ENCODE results near the gene ATE1.
"Not testable (repeated sequence)": the region's sequence is repeated elsewhere in the genome, so short reads cannot be mapped to it uniquely, and the experiment has no call there.

ATE1 gene

DNA sequence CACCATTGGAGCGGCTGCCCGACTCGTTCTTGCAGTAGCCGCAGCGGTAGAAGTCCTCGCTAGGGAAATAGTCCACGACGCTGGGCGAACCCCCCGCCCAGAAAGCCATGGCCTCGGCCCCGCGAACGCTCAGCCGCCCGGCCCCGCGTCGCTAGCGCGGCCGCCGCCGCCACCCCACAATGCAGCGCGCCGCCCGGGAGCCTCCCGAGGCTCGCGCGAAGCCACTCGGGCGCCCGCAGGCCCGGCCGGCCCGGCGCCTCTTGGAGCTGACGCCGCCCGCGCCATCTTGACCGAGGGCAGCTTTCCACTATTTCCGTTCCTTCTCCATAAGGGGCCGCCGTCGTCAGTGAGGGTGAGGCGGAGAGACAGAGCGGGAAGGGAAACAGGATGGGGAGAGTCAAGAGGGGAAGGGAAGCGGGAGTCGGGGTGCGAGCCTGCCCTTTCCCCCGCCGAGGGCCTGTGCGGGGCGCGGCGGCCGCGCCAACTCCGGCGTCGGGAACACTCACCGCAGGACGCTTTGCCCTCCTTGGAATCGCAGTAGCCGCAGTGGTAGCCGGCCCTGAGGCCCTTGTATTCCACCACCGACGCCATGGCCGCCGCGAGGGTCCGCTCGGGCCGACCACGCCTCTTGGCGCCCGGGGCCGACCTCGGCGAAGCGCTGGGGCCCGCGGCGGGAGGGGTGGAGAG lies at the start of gene ATE1:
ATE1 (minus strand) TSS at position 191 of the 687 bp plus-strand sequence; CDS start at position 109, 82 bp downstream.
- peak; percentile 48 for DNase-seq (ENCODE audit: low read depth, low spot score)

DNA sequence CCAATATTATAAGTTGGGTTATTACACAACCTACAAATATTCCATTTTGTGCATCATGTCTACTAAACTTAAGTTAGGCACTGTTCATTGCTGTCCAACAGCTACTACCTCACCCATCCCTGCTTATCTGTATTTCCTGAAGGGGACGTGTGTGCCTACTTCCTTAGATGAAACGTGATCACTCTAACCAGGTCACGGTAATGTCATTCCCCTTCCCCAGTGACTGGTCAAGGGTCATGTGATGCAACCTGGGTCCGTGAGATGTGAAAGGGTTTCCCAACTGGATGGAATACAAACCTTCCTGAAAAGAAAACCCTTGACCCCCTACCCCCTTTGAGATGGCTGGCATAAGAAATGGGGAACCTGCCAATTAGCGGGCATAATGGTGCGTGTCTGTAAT lies 48.8 kb upstream of the ATE1 start:
- DNase-seq (ENCODE audit: low read depth, low spot score) = no peak

DNA sequence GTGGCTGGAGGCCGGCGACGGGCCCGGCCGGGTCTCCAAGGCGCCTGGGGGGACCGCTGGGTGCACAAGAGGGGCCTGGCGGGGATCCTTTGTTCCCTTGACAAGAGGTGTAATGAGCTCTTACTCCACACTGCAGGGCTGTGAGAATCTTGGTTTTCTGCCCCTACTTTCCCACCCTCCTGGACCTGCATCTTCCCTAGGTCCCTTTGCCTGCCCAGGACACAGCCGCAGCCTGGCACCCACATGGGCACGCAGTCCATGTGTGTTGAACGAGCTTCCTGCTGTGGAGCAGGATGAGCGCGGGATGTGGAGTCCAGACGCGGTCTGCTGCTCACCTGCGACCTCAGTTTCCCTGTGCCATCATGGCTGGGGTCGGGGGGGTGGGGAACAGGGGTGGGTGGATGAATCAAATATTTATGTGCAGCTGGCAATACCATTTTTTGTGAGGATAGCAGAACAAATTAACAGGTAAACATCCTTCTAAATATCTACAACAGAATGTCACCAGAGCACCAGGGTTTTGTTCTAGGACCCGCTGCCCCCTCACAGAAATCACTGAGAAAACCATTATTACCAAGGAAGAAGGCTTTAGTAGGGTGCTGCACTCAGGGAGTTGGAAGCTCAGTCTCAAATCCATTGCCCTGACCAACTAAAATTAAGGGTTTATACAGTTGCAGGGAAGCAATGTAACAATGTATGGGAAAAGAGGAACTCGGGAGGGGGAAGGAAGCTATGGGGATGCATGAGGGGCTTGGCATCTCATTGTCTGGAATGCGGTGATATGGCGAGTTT lies 47.7 kb upstream of the ATE1 start:
- no peak for DNase-seq (ENCODE audit: low read depth, low spot score)

GRCh38 chr10:121974535-121975294 lies 46.9 kb upstream of the ATE1 start, which contains the start of gene NSMCE4A:
Gene NSMCE4A (minus strand): TSS chr10:121975217. CDS start chr10:121975165, 52 bp downstream.
- DNase-seq (ENCODE audit: low read depth, low spot score) = peak; percentile 49

GRCh38 chr10:121974019-121974534 lies 46.2 kb upstream of the ATE1 start:
- DNase-seq (ENCODE audit: low read depth, low spot score) = no peak

DNA sequence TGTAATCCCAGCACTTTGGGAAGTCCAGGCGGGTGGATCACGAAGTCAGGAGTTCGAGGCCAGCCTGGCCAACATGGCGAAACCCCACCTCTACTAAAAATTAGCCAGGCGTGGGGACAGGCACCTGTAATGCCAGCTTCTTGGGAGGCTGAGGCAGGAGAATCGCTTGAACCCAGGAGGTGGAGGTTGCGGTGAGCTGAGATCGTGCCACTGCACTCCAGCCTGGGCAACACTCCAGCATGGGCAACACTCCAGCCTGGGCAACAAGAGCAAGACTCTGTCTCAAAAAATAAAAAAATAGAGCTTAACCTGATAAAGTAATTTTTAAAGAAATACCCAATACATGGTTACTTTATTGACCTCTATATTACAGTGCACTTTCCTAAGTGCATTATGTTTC lies 41.3 kb upstream of the ATE1 start:
- DNase-seq (ENCODE audit: low read depth, low spot score) = not testable (repeated sequence)

DNA sequence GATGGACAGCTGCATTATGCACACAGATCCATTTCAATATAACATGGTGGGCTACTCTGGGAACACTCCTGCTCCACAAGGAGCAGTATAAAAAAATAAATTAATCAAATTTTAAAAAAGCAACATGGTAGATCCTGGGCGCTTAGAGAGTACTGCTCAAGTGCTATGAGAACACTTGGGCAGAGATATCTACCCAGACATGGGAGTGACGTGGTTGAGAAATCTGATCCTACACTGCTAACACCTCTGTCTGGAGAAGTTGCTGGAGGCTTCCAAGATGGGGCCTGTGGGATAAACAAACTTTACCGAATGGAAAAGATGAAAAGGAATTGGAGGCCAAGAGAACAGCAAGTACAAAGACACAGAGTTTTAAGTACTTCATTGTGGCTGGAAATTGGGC lies 38.2 kb upstream of the ATE1 start:
- no peak for DNase-seq (ENCODE audit: low read depth, low spot score)

- no peak for DNase-seq (ENCODE audit: low read depth, low spot score)
These were observed 33.6 kb upstream of the ATE1 start for GRCh38 chr10:121961456-121961855.

DNA sequence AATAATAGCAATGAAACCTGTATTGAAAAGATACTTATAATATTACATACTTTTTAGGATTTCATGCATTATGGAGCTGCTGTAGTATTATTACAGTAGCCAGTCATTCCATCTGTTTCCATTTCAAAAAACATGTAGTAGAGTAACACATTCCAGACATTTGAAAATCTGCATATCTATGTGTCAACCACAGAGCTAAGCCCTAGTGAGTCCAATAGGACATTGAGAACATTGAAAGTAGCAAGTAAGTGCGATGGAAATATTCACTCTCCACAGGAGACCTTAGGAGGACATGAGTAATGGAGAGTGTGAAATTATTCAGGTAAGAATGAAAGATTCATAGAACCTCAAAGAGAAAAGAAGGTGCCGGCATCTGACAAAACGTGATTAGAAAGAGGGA lies 31.8 kb upstream of the ATE1 start:
- no peak for DNase-seq (ENCODE audit: low read depth, low spot score)

DNA sequence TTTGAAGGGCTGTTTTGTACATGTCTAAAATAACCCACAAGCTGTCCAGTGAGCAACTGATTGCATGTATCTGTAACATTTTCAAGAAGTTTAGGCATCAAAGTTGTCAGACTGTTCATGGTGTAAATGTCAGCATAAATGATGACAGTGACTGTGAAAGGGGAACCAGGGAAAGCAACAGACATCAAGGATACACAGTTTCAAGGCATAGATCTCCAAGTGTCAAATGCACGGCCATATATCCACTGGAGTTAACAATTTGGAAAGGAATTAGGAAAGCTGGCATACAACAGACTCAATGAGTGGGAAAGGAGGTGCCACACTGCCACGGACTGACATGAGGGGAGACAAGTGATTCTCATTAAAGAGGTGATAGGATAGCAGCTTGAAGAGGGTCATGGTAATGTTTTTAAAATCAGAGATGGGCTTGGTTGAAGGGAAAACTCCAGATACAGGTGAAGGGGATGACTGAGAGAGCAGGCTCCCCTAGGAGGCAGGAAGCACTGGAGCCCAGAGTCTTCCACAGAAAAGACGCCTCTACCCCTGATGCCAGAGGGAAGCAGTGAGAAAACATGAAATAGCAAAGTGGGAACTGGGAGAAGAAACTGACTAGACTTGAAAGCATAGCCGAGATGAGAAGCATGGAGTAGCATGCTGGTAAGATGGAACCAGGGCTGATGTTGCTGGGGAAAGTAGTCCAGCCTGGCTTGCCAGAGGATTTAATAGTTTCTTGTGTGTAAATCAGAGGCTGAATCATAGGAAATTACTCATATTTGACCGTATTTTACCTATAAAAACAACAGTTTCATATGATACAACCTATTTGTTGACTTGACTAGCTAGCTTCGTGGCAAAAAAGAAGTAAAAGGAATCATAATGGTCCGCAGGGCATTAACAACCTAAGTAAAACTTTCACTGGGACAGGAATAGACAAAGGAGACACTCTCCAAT lies 28.6 kb upstream of the ATE1 start:
- DNase-seq (ENCODE audit: low read depth, low spot score) = no peak

GRCh38 chr10:121952226-121952625 lies 24.4 kb upstream of the ATE1 start:
- DNase-seq (ENCODE audit: low read depth, low spot score) = no peak

- DNase-seq (ENCODE audit: low read depth, low spot score) = no peak
These were observed 21.6 kb upstream of the ATE1 start for GRCh38 chr10:121949451-121949850.

DNA sequence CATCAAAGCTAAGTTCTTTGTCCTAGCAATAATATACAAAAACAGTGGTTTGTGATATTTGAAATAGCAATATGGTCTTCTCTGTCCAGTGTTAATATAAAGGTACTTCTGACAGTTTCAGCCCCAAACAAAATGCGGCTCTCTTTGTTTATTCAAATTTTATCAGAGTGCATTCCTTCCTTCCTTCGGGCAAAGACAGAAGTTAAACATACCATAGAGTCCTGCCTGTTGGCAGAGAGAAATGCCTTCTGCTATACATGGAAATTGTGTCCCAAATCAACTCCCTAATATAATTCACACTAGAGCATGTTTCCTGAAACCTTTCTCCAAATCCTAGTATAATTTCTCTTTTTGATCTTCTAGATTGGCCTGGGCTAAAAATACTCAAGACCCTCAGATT lies 21.2 kb upstream of the ATE1 start:
- no peak for DNase-seq (ENCODE audit: low read depth, low spot score)

DNA sequence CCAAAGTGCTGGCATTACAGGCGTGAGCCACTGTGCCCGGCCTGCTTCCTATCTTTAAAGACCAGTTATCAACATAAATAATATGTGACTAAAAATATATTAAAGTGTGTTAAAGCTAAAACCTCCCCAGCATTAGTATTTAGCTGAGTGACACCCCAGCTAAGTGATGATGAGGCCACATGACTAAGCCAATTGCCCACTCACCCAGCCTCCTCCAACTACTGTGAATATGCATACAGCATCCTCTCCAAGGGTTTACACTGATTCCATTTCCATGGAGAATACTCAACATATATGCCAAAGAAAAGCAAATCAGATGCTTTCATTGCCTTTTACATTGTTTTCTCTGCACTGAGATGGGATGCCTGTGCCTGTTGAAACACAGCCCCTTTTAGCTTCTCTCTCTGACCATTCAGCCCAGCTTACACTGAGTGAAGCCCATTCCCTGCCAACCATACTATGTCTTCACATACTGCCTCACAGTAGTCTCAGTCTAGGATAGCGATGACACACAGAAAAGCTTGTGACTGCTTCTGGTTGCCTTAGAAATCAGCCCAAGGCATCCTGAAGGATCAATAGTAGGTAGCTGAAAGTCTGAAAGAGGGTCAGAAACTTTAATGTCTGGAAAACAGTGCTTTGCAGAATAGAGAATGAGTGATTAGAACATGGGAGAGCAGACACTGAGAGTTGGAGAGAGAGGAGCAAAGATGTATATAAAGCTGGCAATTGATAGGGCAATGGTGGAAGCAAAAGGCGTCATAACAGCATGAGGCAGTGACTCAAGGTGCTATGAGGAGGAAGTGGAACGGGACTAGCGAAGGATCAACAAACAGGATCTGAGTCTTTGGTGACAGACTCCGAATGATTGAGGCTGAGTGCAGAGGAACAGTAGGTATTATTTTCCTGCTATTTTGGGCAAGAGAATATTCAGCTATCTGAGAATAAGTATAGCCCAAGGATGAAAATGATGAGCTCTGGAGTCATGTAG lies 19.8 kb upstream of the ATE1 start:
- DNase-seq (ENCODE audit: low read depth, low spot score) = no peak

DNA sequence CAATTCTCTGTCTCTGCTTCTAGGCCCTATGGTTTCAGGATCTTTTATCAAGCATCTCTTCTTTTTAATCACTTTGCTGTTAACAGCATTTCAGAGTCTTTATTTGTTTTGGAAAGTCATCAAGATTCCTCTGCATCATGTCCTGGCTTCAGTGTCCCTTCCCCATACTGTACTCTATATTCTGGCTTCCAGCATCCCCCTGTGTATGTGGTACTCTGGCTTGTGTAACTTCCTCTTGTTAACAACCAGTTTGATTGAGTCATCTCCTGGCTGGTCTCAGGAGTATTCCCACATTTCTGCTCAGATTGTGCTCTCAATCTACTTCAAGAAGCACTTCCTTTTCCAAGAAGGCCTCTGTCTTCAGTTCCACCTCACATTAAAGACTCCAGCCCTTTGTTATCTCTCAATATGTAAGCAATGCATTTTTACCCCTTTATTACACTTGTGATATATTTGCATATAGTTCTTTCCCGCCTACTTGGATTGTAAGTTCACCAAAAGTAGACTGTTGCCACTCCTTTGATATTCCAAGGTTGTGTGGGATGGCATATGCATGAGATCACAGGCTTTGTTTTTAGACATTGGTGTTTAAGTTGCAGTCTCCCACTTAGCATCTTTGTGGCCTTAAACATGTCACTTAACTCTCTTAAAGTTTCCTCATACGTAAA lies 15.1 kb upstream of the ATE1 start:
- no peak for DNase-seq (ENCODE audit: low read depth, low spot score)

- DNase-seq (ENCODE audit: low read depth, low spot score) = no peak
These were observed 13.7 kb upstream of the ATE1 start for GRCh38 chr10:121941532-121941931.

DNA sequence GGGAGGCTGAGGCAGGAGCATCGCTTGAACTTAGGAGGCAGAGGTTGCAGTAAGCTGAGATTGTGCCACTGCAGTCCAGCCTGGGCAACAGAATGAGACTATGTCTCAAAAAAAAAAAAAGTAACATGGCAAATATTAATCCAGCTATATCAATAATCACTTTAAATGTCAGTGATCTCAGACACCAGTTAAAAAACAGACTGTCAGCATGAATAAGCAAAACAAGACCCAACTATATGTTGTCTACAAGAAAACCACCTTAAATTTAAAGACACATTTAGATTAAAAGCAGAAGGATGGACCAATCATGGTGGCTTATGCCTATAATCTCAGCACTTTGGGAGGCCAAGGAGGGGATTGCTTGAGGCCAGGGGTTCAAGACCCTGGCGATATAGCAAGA lies 8.5 kb upstream of the ATE1 start:
- no peak for DNase-seq (ENCODE audit: low read depth, low spot score)

GRCh38 chr10:121935702-121936101 lies 7.9 kb upstream of the ATE1 start:
- DNase-seq (ENCODE audit: low read depth, low spot score) = no peak
